DMS53 (cell line): ENCODE data around the gene PHF19.

Experiments
- DNase-seq: peaks from one replicate; lab custom pipeline; 2025; lab: John Stamatoyannopoulos, UW

PHF19 gene

DNA sequence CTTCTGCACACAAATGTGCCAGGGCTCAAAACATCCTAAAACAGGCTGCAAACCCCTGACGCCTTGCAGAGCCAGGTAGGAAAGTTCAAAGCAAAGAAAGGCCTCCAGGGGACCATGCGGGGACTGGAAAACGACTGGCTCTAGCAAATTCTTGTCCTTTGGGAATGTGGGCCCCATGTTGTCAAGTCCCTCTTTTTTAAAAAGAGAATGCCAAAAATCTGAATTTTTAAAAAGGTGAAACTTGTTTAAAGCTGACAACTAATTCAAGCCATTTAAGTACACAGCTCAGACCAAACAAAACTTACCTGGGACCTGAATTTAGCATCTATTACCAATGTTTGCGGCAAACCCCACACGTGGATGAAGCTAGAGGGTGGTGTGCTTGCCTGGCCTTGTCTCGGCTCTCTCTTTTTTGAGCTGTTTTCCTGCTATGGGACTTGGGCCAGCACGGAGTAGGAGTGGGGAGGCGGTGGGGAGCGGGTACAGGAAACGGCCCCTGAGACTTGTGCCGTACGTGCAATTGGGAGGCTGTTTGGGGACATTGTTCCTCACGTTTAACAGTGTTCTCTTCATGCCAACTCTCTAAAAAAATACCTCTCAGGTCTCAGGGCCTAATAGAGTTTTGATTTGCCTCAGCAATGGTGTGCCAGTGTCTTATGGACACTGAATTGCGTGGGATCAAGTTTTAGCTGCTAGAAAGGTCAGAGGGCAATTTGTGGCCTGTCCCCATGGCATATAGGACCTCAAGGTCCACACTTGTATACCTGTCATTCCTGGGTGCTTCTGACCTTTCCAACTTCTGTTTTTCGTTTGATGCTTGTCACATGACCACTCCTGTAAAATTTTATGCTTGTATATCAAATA, 15.1 kb upstream of the PHF19 start:
- DNase-seq: no peak

DNA sequence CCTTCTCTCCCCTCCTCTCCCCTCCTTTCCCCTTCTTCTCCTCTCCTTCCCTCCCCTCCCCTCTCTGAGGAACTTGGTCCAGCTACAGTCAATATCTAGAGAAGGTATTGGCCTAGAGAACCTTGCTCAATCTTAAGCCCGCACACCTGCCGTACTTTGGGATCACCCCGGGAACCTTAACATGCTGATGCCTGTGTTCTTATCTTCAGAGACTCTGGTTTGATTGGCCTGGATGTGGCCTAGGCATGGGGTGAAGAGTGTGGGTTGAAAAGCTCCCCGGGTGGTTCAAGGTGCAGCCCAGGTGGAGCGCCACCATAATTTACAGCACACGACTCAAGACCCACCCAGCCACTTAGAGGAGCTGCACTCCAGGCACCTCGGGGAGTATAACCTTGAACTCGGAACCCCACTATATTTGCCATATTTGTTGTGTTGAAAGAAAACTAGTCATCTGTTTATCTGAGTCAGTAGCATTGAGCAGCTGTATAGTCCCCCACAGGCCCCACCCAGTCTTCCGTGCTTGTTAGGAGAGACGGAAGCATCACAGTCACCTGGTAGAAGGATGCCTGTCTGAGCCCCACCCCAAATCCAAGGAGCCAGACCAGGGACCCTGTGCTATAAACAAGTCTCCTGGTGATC, 14.4 kb upstream of the PHF19 start:
- no peak for DNase-seq

DNA sequence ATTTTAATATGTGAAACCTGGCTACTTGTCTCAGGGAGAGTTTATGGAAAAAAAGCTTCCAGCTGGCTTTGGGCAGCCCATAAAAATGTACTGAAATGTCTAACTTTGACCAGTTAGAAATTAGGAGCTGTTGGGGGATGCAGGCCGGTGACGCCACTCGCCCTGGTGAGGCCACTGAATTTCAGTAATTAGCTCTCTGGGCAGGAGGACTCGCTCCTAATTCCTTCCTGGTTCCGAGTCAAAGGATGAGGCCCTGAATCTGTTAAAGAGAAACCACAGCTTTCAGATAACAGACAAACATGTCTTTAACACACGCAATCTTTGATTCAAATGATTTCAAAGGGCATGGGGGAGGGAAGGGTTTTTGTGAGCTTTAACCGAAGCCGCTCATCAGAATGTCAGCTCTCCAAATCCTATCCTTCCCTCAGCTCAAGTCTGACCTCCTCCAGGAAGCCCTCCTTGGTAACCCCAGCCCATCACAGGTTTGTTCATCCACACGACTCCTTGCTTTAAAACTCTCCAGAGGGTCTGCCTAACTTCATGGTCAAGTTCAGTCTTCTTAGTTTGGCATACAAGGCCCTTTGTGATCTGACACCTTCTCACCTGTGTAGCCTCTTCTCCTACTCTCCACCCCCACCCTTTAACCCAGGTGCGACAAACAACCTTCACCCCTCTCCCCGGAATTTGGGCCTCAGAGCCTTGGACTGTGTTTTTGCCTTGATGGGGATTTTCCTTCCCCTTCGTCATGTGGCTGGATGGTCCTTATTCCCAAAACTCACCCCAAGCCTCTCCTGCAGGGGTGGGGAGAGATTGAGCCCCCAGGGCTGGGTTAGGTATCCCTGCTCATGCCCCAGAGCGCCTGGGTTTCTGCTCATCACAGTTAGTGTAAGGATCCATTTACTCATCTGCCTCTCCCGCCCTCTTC, 13.6 kb upstream of the PHF19 start:
- peak; percentile 41 for DNase-seq

DNA sequence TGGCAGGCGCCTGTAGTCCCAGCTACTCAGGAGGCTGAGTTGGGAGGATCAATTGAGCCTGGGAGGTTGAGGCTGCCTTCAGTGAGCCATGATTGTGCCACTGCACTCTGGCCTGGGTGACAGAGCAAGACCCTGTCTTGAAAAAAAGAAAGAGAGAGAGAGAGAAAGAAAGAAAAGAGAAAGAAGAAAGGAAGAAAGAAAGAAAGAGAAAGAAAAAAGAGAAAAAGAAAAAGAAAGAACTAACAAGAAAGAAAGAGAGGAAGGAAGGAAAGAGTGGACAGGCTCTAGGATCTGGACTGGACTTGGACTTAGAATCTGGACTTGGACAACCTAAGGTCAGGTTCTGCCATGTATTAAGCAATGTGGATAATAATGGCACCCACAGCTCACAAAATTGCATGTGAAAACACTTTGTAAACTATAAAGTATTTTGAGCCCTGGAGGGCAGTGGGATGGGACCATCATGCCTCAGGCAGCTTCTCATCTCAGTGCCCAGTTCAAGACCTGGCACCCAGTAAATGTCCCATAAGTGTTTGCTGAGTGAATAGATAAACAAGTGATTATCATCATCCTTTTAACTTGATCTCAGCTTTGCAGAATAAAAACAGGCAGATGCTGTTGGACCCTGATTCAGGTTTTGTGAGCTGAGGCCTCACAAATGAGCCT, 12.8 kb upstream of the PHF19 start:
- DNase-seq: peak; percentile 73

DNA sequence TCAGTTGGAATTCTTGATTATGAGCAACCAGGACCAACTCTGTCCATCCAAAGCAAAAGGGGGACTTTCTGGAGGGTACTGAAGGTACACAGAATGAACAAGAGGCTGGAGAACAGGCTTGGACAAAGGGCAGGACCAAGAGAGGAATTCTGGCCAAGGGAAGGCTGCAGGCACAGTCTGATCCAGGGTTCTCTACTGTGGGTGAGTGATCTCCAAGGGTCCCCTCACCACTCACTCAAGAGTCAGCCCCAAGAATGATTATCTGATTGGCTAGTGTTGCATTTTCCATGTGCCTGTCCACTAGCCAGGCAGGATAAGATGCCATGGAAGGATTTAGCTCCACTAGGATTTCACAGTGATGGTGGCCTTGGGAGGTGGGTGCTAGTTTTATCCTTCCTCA, 11.6 kb upstream of the PHF19 start:
- no peak for DNase-seq

DNA sequence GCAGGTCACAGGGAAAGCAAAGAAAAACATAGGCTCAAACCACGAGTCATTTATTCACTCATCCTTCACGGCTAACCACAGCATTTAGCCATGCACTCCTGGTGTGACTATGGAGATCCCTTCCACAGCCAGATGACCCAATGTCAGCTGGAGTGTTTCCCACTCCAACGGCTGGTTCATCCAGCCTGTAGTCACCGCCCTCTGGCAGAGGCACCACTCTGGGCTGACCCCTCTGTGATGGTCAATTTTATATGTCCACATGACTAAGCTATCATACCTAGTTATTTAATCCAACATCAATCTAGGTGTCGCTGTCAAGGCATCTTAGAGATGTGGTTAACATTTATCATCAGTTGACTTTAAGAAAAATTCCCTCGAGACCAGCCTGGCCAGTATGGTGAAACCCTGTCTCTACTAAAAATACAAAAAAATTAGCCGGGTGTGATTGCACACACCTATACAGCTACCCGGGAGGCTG, 9.5 kb upstream of the PHF19 start:
- no peak for DNase-seq

DNA sequence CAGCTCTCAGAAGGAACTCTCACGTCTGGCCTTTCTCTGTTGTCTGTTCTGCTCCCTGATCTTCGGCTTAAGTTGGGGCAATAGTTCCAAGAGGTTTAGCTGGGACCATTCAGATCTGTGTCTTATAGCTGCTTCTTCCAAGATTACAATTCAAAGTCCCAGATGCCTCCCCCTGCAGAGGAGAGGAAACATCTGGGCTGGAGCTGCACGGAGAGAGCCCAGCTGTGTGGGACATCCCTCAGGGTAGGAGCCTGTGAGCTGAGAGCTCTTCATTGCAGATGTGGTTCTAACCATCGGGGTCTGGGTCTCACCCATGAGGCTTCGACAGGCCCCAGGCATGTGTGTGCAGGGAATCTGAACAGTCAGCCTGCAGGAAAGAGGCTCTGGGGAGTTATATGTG, 9.0 kb upstream of the PHF19 start:
- DNase-seq: no peak

DNA sequence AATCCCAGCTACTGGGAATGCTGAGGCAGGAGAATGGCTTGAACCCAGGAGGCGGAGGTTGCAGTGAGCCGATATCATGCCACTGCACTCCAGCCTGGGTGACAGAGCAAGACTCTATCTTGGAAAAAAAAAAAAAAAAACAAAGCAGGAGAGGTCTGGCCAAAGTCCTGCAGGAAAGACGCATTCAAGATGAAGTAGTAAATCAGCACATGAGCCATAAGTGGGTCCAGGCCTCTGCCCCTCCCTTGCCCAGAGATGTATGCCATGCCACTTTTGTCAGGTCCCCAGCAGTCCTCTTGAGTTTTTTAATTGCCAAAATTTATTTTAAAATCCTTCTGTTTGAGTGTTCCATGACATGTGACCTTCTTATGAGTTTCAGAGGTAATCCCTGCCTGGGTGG, 8.5 kb upstream of the PHF19 start:
- DNase-seq: no peak

DNA sequence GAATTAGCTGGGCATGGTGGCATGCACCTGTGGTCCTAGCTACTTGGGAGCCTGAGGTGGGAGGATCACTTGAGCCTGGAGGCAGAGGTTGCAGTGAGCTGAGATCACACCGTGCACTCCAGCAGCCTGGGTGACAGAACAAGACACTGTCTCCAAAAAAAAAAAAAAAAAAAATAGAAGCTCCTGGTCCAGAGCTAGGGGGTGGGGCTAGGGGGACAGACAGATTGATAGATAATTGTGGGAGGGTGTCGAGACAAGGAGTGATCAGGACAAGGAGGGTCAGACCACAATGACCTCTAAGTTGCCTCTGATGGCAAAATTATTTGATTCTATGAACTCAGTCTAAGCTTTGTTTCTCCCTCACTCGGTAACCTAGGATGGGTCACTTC, 6.6 kb upstream of the PHF19 start:
- DNase-seq: no peak

DNA sequence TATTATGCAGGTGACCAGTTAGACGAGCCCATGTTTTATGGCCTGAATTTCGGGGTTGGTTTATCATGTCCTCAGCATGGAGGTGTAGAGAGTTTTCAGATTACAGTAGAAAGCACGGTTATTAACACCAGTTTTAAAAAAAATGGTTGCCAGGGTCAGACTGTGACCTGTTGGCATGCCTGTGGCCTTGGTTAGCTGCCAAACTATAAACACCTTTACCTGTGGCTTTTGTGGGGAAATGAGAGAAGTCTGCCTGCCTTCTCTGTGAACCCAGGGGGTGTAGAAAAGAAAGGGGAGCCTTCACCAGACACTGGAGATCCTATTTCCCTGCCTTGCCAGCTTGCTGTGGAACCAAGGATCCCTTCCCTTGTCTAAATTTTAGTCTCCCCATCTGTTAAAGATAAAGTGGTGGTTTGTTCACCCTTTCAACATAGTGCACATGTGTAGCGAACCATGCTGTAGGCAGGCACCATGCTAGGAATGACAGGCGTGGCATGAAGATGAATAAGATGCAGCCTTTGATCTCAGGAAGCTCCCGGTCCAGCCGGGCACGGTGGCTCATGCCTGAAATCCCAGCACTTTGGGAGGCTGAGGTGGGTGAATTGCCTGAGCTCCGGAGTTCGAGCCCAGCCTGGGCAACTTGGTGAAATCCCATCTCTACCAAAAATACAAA, 6.1 kb upstream of the PHF19 start:
- DNase-seq: peak; percentile 50

DNA sequence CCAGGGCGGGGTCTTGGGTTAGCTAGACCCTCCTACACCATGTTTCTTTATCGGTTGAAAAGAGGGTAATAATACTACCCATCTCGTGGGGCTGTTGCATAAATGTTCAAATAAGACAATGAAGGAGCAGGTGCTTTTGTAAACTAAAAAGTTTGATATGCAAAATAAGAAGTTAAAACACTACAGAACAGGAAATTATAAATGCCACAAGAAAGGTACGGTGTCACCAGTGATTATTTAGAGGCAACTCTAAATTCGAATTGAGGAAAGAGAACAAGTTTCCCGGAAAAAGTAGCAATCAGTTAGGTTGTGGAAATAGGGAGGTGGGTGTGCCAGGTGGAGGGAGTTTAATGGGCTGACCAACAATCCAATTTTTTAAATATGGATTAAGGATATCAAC, 2.5 kb upstream of the PHF19 start:
- DNase-seq: no peak

DNA sequence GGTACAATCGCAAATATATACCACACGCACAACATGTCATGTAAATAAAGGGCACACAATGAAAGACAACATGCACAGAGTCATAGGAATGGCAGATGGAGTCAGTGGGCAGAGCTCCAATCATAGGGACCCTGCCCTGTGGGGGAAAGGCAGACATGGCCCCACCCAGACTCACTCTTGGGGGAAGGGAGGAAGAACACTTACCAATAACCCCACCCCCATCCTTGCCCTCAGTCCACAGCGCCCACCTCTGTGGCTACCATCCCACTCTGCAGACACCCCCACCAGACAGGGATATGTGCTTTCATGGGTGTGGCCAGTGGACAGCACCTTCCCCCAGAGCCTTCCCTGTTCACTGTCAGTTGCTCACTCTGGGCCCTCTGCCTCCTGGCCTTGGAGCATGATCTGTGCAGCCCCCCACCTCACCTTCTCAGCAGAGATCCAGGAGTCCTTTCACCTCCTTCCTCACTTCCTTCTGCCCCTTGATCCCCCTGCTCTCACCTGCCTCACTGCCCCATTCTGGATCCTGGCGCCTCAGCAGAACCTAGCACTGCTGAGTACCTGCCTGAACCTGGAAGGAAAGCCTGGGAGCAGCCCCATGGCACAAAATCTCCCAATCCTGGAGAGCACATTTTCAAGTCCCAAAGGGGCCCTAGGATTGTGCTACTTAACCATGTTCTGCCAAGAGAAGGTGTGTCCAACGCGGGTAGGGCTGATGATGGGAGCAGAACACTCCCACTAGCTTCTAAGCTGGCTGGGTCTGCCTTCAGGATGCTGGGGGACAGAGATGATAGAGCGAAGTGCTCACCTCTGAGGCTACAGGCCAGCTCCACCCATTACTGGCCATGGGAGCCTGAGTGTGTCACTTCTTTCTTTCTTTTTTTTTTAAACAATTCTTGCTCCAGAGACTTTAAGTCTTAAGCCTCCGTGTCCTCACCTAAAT, 1.5 kb upstream of the PHF19 start:
- no peak for DNase-seq

DNA sequence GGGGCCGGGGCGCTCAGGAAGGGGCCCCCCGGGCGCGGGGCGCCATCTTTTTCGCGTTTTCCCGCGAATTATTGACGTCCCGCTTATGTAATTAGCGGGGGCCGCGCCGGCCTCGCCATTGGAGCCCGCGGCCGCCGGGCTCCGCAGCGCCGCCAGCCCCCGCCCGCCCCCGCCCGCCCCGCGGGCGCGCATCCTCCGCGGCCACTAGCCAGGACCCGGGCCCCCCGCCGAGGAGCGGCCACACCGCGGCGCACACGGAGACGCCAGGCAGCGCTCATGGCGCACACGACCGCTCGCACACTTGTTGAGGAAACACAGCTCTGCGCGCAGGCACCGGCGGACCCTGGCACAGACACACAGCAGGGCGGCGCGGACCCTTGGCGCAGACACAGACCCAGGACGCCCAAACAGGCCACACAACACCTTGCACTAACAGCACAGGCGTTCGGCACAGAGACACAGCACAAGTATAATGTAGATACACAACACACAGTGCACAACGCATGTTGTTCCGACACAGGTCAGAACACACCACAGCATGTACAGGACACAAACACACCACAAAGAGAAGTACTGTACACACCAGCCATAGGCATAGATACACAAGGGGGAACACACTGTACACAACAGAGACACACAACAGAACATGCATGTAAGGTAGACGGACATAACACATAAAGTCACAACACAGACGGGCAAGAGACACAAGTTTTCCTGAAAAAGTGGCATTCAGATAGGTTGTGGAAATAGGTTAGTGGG, 467 bp upstream of the PHF19 start:
- DNase-seq: peak; percentile 90

DNA sequence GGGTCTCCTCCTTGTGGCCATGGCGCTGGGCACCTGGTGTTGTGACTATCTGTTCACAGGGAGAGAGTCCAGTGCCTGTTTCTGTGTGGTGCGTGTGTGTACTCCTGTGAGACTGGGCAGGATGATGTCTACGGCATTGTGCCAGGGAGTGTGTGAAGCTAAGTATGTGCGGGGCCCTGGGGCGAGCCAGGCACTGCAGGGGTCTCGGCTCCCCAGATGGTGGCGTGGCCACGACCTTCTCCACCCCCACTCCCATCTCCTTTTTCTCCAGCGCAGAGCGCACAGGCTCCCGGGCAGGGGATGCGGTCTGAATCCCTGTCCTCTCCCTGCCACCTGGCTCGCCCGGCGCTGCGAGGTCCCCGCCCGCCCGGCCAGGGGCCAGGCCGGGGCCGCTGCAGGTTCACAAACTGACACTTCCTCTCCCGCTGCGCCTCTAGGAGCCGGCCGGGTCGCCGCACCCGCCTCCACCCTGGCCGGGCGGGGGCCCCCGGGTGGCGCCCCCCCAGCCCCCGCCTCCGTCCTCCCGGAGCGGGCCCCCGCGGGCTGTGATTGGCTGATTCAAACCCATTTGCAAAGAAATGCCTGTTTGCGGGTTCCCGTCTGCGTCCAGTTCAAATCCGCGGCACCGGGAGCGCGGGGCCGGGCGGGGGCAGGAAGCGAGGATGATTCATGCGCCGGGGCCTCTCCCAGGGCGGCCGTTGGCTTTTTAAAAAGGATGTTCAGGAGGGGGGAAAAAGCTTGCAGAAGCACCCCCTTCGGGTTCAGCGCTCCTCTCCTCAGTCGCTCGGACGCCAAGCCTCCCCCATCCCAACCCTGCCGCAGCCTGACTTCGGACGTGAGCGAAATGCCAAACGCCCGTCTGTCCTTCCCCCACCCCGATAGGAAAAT, 790 bp downstream of the PHF19 start:
- DNase-seq: peak; percentile 98

DNA sequence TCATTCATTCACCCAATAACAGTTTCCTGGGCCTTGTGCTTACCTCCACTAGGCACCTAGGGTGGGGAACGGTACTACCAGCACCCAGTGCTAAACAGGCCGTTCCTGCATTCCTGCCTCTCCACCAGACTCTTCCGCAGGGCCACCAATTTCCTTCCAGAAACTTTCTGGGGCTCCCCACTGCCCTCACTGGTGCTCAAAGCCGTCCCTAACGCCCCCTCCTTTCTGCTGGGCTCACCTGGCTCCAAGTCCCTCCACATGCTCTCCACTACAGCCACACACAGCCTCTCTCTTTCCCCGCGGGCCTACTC, 1.4 kb downstream of the PHF19 start:
- DNase-seq: no peak

DNA sequence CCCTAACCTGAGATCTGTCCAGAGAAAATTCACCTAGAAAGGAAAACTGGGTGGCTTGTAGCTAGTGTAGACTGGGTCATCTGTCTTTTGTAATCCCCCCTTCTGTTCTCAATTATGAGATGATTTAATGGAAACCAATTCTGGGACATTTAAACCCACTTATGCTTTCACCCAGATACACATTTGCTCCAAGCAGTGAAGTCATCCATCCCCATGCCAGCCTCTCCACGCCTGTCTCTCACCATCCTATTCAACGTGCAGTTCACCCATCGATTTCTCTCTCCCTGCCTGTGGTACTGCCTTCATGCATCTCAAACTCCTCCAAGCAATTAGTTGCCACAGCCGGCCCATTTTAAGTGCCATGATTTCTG, 1.8 kb downstream of the PHF19 start:
- DNase-seq: peak; percentile 48

DNA sequence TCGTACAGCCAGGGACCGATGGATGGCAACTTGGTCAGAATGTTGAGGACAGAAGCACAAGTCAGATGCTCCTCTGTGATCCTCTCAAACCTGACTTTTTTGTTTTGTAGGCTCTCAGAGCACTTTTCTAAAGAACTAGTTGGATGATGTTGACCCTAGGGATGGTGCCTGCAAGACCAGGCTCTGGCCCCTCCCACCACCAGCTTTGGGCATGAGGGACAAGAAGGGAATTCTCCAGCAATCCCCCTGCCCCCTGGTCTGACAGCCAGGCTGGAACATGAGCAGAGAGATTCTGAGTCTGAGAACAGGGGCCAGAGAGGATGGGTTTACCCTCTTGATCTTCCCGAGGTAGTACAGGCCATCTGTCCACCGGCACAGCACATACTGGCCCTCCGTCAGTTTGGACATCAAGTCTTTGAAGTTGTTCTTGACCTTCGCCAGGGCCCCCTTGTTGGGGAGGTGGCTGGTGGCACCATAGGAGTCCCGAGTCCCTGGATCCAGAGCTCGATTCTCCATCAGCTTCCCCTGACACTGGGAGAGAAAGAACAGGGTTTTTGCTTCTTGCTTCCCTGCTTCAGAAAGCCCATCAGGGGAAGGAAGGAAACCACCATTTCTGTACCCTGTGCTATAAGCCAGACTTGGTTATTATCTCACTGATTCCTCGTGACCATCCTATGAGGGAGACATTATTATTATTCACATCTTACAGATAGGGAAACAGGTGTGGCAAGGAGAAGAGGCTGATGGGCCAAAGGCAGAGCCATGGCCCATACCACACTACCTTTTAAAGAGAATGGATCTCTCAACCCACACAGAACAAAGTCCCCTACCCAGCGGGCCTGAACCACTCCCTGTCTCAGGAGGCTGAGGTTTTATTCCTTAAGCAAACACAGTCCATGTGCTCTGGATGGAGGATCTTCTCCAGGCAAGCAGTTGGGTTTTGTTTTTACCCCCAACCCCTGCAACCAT, 2.5 kb downstream of the PHF19 start:
- DNase-seq: no peak
